HG03442 (cell line): ENCODE data around the gene TSPAN4.
A peak's percentile ranks its signal among the peaks of the same experiment; 100 is the strongest.

Experiments used
- ATAC-seq: cut with Tn5 transposase; IDR thresholded peaks from one replicate; pipeline ENCODE4 v1.9.1; 2021; ENCODE audit warnings: mild to moderate bottlenecking, moderate library complexity; ENCODE audit not compliant: unreplicated experiment

The TSPAN4 gene

DNA sequence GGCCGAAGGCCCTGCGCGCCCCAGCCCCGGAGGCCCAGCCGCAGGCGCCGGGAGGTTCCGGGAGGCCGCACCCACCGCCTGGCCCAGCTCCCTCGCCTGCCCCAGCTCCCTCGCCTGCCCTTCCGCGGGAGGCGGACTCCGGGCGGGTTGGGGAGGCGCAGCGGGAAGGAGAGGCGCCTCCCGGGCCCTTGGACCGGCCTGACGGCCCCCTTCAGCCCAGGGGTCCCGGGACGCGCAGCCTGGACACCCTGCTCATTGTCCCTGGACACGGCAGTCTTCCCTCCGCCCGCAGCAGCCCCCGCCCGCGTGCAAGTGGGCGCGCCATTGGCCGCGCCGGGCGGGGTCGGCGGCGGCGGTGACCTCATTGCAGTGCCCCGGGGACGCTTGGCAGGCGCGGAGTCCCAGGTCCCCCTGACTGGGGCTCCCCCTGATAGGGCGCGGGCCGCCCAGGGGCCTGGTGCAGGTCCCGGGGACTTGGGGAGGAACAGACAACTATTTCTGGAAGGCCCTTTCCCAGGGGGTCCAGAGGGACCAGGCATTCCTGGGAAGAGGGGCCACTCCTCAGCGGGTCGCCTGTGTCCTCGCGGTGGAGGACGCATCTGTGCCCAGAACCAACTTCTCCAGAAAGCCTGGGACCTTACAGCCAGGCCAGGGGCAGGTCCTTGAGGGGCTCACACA is 9.4 kb upstream of the TSPAN4 start:
- ATAC-seq: peak; percentile 18

DNA sequence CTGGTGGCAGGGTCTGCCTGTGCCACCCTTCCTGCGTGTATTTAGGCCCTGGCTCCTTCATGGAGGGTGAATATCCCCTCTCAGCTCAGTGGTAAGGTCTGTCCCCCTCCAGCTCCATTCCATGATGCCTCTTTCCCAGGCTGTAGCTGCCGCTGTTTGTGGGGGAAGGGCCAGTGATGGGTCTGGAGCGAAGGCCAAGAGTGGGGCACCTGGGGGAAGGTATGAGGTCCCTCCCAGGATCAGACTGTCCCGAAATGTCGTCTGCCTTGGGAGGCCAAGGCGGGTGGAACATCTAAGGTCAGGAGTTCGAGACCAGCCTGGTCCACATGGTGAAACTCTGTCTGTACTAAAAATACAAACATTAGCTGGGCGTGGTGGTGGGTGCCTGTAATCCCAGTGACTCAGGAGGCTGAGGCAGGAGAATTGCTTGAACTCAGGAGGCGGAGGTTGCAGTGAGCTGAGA is 8.8 kb upstream of the TSPAN4 start:
- no peak for ATAC-seq

DNA sequence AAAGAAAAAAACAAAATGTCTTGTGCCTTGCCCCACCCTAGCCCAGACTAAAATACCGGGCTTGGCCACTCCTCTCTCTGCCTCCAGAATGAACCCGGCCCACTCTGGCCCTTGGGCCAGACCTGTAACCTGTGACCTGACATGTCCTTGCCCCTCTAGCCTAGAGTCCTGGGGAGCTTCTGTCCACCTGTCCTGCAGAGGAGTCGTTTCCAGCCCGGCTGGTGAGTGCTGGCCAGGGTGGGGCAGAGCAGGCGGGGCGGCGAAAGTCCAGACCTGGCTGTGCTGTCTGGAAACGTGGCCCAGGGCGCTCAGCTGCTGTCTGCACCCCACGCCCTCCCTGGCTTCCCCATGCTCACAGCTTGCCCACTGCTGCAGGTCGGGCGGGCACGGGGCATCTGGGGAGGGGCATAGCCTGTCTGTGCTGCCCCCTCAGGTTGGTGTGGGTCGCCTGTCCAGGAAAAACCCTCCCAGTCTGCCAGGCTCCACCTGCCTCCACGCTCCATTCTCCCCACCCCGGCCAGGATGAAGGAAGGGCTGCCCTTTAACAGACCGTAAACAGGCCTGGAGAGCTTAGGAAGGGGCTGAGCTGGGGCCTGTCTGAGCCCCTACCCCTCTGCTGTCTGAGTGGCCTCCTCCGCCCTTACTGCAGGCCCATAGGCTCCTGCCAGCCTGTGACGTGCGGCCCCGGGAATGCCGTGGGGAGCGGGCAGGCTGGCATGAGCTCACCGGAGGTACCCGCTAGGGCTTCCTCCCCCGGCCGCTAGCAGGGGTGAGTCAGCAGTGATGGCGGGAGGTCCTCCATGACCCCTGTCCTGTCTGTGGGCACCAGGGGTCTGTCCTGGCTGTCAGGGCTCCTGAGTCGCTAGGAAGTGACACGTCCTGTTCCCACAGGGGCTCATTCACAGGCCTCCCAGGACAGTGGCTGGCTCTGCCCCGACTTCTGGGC is 8.0 kb upstream of the TSPAN4 start:
- ATAC-seq: no peak

DNA sequence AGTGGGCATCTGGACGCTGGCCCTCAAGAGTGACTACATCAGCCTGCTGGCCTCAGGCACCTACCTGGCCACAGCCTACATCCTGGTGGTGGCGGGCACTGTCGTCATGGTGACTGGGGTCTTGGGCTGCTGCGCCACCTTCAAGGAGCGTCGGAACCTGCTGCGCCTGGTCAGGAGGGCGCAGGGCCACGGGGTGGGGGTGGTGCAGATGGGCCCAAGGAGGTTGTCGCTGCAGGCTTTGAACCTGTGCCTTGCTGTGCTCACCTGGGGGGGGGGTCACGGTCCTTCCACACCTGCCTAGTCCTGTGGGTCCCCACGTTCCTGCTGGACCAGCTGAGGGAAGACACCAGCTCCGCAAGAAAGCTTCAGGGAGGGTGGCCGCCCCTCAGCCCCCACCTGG is 6.4 kb upstream of the TSPAN4 start:
- no peak for ATAC-seq

DNA sequence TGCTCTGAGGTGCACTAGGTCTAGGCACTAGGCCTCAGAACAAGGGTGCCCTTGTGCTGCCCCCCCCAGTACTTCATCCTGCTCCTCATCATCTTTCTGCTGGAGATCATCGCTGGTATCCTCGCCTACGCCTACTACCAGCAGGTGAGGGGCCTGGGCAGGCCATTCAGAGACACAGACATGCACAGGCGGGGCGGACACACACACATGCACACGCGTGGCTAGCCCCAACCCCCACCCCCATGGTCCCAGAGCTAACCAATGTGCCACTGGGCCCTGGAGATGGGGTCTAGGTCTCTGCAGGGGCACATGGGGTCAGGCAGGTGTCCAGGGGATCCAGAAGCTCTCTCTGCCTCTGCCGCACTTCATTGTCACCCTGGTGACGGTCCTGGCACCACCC is 6.0 kb upstream of the TSPAN4 start:
- no peak for ATAC-seq

DNA sequence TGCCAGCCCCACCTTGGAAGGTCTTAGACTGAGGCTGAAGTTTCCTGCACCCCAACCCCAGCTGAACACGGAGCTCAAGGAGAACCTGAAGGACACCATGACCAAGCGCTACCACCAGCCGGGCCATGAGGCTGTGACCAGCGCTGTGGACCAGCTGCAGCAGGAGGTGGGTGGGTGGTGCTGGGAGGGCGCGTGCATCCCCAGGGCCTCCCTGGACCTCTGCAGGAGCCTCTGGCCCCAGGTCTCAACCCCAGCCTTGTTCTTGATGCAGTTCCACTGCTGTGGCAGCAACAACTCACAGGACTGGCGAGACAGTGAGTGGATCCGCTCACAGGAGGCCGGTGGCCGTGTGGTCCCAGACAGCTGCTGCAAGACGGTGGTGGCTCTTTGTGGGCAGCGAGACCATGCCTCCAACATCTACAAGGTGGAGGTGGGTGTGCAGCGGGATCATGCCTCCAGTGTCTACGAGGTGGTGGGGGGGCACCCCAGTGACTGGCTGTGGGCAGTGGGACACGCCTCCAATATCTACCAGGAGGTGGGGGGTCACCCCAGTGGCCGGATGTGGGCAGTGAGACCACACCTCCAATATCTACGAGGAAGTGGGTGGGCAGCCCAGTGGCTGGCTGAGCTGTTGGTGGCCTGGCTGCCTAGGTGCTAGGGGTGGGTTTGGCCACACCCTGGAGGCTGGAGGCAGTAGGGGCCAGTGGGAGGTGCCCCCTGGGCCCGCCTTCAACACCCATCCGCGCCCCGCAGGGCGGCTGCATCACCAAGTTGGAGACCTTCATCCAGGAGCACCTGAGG is 5.3 kb upstream of the TSPAN4 start:
- ATAC-seq: no peak

DNA sequence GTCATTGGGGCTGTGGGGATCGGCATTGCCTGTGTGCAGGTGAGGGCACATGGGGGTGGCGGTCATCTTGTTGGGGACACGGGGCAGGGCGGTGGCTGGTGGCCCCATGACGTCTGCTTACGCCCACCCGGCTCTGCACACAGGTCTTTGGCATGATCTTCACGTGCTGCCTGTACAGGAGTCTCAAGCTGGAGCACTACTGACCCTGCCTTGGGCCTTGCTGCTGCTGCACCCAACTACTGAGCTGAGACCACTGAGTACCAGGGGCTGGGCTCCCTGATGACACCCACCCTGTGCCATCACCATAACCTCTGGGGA is 4.7 kb upstream of the TSPAN4 start:
- no peak for ATAC-seq

DNA sequence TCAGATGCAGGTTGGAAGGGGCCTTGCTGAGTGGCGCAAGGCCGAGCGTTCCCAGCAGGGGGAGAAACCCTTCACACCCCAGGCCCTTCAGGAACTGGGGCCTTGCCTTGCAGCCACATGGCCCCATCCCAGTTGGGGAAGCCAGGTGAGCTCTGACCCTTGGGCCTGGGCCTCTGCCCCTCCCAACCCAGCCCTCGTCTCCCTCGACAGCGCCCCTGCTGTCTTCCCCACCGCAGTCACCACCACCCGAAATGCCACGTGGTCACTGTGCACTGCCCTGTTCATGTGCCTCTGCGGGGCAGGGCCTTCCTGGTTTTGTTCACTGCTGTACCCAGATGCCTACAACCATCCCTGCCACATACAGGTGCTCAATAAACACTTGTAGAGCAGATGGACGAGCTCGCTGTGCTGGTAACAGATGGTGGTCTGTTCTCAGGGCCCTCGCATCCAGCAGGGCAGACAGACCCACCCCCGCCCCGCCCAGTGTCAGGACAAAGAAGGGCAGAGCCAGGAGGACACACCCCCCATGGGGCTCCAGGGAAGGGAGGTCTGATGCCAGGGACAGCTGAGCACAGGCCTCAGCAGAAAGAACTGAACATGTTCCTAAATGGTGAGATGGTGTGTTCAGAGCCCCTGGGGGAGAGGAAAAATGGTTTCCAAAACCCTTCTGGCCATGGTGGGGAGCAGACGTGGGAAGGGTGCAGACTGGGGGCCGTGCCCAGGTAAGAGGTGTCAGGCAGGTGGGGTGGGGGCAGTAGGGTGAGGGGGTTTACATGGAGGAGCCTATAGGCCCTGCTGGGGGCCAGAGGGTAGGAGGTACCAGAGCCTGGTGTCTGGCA is 4.0 kb upstream of the TSPAN4 start:
- no peak for ATAC-seq

DNA sequence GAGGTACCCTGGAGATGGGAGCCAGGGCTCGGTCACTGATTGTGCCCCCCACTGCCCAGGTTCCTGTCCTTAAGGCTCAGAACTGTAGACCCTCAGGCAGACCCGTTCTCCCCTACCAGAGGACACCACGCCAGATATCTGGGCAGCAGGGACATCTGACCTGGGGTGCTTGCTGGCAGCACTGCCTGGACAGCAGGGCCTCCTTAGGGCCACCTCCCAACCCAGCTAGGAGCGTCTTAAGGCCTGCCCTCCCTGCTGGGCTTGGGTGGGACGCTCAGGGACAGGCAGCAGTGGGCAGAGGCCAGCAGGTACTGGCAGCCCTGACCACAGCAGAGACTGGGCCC is 3.4 kb upstream of the TSPAN4 start:
- ATAC-seq: no peak

DNA sequence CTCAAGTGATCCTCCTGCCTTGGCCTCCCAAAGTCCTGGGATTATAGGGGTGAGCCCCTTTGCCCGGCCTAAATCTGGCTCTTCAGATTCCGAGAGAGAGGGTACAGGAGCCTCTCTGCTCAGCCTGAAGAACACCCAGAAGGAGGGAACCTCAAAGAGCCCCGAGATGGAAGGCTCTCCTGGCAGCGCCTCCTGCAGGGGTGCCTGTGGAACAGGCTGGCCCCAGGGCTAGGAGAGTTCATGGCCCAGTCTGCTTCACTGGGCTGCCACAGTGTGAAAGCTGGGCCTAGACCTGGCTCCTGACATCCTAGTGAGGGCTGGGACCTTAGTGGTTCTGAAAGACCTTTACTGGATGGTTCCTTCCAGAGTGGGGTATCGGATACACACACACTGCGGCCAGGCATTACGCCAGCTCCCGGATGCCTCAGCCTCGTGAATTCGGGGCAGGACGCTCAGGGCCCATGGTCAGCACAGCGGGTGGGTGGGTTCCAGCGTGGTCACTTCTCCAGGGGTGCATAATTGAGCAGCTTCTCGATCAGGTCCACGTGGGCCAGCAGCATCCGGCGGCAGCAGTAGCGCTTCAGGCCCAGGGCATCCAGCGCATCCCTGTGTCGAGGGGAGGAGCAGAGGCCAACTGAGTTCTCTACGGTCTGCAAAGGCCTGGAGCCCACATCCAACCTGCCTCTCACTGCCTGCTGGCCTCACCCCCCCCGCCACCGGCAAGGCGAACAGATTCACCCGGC is 2.6 kb upstream of the TSPAN4 start:
- no peak for ATAC-seq

DNA sequence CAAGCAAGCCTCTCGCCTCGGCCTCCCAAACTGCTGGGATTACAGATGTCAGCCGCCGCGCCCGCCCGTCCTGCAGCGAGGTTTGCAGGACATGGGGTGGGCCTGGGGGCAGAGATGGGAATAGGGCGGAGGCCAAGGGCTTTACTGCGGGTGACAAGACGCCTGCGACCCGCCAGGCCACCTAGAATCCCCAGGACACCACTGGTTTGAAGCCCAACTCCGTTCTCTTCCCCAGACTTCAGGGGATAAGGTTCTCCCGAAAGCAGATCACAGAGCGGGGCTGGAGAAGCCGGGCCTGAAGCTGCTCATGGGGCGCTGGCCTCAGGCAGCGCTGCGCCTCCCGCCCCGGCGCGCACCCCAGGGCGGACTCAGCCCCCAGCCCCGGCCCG is 677 bp upstream of the TSPAN4 start:
- peak; percentile 18 for ATAC-seq

DNA sequence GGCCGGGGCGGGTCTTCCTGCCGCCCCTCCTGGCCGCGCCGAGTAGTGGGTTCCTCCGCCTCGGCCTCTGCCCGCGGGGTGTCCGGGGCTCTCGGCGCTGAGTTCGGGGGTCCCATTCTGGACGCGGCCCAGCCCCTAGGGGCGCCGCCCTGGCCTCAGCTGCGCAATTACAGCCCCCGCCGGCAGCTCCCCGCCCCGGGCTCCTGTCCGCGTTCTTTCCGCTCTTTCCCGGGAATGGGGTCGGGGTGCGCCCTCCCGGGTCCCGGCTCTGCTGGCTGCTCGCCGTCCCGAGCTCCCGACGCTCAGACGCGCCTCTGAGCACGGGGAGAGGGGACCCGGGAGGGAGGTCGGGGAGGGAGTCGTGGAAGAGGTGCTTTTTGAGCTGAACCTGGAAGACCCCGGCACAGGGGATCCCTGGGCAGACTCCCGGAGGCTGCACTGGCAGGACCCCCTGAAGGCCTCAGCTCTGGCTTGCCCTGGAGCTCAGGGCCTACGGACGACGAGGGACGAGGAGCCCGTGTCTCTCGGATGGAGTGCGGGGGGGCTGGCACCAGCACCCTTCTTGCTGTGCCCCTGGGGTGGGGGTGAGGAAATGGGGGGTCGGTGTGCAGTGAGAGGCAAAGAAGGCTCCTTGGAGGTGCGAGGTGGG is 558 bp downstream of the TSPAN4 start:
- ATAC-seq: no peak

DNA sequence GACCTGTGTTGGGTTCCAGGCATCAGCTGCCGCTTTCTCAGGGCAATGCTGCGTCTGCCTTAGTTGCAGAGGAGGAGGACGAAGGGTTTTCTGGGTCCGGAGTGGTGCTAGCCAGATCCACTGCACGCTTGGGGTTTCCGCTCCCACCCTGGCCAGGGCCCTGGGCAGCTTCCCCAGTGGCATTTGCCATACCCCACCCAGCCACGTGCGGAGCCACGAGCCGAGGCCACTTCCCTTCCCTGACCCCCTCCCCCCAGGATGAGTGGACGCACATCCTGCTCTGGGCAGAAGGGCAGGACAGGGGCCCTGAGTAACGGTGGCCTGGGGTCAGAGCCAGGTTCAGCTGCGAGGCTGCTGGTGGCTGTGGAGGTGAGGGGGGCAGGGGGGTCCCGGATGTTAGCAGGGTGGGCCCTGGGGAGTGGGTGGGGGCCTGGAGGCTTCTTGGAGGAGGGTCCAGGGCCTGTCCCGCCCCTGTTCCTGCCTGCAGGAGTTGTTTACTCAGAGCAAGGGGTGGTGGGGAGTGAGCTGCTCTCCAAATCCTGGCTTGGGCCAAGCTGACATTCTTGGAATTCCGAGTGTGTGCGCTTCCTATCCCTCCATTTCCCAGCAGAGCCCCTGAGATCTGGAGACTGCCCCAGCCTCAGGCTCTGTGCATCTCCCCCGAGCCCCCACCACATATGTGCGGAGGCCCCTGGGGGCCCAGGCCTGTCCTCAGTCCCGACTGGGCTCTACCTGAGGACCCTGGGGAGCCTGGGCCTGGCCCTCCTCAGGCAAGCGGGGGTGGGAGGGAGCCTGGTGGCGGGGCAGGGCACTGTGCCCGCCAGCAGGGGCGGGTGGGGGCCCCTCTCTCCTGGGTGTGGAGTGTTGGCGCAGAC is 1.4 kb downstream of the TSPAN4 start:
- ATAC-seq: no peak

DNA sequence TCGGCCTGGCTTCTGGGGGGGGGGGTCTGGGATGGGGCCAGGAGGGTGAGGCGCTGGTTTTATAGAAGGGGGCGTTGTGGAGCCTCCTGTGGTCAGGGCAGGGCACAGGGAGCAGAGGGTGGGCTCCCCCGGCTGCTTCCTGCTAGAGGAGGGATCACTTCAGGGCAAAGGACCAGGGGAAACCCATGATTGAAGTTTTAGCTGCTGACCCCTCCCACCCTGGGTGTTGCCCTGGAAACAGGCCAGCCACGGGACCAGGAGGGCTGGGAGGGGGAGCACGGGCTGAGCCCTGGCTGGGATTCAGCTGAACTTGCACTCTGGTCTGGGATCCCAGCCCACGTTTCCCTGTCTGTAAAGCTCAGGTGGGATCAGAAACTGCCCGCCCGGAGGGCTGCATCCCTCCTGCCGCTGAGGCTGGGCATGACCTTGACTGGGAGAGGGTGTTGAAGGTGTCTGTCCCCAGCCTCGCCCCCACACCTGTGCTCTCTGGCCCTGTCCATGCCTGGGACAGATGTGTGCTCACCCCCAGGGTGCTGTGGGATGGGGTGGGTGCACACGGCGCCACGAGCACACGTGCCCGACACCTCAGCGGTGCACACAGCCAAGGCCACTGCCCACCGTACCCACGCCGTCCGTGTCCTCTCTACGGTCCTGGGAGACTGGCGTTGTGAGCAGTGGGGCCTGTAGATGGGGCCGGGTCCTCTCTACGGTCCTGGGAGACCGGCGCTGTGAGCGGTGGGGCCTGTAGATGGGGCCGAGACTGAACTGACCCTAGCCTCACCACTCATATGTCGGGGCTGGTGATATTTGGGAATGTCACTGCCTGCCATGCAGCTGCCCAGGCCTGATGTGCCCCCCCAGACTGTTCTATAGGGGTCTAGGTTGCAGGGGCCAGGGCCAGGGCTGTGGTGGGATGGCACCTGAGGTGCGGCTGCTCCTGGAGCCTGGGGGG is 2.3 kb downstream of the TSPAN4 start:
- no peak for ATAC-seq

DNA sequence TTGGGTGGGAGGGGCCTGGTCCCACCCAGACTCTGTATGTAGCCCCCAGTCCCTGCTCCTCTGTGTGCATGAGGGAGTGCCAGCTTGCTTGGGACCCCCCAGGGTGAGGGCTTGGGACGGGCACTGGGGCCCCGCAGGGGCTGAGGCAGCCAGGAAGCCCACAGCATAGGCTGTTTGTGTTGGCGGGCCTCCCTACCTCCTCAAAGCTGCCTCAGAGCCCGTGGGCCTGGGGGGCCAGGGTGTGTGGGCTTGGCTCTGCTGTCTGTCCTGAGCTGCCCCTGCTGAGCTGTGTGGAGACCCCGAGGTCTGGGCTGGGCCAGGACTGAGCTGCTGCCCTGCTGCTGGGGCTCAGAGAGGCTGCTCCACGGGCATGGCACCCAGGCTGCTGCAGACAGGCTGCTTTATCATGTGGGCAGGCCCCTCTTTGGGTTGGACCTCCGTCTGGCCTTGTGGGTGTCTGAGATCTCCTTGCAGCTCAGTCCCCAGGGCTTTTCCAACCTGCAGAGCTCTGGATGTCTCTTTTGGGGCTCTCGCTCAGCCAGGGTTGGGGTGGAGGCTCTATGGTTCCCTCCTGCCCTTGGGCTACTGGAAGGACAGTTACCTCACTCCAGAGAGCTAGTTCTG is 3.3 kb downstream of the TSPAN4 start:
- no peak for ATAC-seq

DNA sequence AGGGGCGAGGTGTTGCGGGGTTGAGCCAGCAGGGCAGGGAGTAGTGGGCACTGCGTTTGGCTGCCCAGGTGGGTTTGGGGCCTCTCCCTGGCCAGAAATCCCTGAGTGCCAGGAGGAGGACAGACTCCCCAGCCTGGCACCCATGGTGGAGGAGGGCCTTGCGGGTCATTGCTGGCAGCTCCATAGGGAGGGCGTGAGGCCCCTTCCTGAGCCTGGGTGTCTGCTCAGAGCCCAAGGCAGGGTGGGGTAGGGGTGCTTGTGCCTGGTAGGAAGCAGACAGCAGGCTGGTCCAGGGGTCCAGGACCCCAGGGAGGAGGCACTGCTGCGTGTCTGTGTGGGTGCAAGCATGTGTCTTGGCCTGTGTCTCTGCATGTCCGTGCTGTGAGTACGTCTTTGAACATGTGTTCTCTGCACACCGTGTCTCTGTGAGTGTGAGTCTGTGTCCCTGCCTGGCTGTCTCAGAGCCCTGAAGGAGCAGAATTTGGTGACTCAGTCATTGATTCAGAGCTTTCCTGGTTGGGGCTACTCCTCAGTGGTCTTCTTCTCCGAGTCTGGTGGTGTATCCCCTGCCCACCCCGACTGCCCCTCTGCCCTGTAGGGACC is 3.9 kb downstream of the TSPAN4 start:
- ATAC-seq: no peak

DNA sequence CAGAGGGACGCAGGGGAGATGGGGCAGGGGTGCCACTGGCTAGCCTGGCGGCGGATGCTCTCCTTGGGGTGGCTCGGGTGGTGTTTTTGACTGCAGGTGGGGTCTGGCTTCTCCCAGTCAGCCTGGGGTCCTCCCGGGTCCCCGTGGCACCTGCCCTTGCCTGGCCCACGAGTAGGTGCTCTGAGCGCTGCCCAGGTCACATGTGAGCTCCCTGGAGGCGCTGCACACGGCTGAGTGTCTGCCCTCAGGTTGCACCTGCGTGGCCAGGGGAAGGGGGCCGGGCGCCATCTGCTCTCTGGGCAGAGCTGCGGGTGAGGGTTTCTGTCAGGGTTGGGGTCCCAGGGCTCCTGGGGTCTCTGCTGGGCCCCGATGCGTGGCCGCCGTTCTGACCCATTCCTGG is 5.2 kb downstream of the TSPAN4 start:
- no peak for ATAC-seq
